Activated CD8-positive, alpha-beta memory T cell treated with anti-CD3 and anti-CD28 coated beads for 4 hours (primary cell): ENCODE measurements around the gene ARGFX.
A peak's percentile ranks its signal among the peaks of the same experiment; 100 is the strongest.
"Not testable (repeated sequence)": the region's sequence is repeated elsewhere in the genome, so short reads cannot be mapped to it uniquely, and the experiment has no call there.

Experiments
- DNase-seq, 2 donors: peaks; one replicate each; pipeline ENCODE4 v3.0.0-alpha.2; 2020; ENCODE audit warnings: low read depth in 2 of 2

ARGFX gene

DNA sequence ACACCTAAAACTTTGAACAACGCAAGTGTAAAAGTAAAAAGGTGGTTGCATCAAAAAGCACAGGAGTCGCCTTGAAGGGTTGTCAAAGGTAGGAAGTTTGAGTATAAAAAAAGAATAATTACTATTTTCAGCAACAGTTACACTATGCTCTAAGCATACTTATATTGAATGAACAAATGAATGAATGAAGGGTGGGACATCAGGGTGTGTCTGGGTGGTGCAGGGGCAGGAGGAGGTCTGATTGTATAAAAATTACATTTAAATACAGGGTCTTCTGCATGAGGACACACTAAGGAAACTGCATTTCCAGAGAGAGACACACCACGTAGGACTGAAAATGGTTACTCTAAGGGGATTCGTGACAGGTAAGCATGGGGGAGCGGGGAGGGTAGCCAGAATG lies at the start of gene ARGFX:
Gene ARGFX (plus strand): TSS at position 301 of the 400 bp plus-strand sequence. CDS start 2,765 bp downstream, outside the sequence.
- DNase-seq: no peak

DNA sequence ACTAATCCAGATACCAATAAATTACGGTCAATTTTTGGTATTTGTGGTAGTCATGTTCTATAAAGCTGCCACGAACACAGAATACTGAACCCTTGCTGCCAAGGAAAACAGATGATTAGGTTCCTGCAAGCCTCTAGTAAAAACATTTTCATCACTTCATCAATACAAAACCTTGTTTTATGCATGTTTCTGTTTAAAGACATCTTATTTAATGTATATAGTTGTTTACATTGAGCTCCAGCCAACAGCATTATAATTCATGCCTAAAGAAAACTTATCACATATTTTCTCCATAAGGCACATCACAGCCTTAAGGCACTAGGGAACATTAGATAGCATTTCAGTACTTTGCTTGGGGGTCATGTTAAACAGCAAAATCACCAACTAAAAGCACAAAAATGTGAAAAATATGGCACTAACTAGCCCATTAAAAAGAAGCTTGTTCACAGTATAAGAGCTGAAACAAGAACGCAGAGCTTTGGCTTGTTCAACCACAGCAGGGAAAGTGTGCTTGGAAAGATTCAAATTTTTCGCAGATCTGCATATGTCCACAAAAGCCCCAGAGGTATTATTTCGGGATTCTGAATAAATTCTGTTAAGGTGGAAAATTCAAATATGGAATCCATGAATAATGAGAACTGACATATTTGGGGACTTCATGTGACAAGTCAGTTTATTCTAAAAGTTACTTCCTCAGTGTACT lies 49.6 kb upstream of the ARGFX start:
- DNase-seq: no peak

DNA sequence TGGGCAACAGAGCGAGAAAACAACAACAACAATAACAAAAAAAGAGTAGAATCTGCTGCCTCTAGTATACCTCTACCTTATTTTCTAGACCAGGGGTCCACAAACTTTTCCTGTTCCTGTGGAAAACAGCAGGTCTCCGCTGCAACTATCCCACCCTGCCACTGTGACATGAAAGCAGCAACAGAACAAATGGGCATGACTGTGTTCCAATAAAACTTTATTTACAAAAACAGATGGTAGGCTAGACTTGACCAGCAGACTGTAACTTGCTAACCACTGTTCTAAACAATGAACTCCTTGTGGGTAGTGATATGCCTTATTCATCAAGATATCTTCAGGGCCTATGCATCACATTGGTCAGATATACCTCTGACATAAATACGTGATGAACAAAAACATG lies 47.2 kb upstream of the ARGFX start:
- no peak for DNase-seq

DNA sequence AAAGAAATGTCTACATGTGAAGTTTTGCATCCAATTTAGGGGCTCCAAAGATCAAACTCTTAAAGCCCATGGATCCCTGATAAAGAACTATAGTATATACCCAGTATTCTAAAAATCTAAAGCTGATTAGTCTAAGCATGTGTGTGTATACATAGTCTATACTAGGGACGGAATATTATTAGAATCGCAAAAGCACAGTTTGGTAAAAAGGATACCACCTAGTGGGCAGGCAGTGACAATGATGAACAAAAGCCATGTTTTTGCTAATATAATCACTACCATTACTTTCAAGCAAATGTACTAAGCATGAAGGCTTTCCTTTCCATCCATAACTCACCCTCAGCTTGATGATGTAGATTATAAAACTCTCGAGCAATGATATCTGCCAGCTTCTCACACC lies 38.4 kb upstream of the ARGFX start:
- DNase-seq: no peak

DNA sequence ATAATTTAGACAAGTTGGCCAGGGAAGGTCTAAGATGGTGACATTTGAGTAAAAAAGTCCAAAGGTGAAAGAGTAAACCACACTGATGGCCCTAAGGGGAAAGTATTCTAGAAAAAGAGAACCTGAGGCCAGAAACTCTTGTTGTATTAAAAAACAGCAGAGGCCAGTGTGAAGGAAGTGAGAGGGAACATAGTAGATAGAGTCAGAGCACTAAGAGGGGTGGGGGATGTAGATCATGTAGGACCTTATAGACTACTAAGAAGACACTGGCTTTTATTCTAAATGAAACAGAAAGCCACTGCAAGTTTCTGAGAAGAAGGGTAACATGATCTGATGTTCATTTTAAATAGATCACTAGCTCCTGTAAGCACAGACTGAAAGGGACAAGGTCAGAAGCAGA lies 36.5 kb upstream of the ARGFX start:
- no peak for DNase-seq

DNA sequence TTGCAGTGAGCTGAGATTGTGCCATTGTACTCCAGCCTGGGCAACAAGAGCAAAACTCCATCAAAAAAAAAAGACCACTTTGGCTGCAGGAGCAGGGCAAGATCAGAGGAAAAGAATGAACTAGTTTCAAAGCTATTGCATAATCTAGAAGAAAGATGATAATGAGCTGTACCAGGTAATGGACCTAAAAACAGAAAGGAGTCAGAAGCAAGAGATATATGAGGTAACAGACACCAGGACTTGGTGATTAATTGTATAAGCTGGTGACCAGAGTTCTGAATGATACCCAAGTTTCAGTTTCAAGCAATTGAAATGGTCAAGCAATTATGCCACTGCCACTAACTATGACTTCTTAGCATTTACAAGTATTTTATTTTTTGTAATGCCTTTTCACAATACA lies 24.8 kb upstream of the ARGFX start:
- no peak for DNase-seq

DNA sequence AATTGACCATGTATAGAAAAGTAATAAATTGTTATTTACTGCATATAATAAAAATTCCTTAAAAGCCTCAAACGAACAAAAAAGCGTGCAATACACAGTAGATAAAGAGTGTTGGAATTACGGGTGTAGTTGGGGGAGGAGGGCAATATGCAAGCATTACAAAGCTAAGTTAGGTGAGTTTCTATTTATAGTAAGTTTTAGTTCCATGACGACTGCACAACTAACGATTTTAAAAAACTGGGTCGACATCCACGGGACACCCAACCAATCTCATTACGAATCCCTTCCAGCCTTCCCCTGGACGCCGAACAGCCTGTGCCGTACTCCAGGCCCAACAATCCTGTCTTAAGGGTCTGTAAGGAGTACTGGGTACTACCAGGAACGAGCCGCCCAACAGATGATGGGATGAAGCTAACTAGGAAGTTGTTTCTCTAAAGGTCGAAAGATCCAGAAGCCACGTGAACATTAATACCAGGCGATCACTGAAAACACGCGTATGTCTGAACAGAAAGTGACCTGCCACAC lies 22.6 kb upstream of the ARGFX start:
- DNase-seq: no peak

DNA sequence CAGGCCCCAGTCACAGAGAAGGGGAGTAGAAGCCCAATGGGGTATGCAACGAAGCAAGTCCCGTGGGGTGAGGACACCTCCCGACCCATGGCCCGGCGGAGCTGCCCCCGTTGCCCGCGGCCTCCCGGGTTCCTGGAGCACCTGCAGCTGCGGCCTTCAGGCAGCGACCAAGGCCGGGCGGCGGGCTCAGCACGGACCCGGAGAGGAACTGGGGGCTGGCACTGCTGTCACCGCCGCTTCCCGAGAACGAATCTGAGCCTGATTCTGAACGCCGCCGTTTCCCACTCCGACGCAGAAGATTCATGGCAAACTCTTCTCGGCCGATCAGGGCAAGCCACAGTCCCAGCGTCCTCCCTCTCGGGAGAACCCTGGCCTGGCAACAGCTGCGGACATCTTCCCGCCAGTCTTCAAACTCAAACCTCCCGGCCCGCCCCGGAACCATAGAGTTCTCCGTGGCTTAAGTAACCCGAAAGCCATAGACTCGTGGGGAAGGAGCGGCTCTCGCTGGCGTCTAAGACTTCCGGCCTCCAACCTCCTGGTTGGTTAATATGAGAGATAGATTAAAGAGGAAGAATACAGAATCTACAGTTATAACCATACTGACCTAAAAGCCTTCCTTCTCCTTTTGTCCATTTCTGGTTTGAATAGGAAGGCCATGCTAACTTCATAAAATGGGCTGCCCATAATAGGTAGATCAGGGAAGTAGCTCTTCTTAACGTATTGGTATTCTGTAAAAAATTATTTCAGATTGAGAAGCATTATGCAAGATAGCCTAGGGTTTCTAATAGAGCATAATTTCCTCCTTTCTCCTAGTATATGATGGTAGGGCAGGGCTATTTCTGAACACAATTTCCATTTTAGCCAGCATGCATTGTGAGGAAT lies 21.9 kb upstream of the ARGFX start, which contains the start of gene POLQ:
Gene POLQ (minus strand): TSS at position 415 of the 882 bp plus-strand sequence. CDS start 111 bp downstream, at position 304.
- DNase-seq: peak; percentile 65 to 75

DNA sequence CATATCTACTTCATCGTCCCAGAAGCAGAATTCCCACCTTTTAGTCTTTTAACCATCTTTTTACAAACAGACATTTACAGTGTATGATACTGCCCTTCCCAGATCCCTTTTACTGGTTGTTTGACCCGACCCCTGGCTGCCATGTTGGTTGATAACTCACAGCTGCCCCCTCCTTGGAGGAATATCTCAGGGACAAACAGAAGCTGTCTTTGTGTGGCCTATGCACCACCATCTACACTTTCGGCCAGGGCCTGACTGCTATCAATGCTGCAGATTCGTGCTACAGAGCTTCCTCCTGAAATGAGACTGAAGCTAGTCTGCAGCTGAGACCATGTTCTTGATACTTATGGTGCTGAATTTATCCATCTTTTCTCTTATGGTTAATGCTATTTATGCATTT lies 15.4 kb upstream of the ARGFX start:
- no peak for DNase-seq

DNA sequence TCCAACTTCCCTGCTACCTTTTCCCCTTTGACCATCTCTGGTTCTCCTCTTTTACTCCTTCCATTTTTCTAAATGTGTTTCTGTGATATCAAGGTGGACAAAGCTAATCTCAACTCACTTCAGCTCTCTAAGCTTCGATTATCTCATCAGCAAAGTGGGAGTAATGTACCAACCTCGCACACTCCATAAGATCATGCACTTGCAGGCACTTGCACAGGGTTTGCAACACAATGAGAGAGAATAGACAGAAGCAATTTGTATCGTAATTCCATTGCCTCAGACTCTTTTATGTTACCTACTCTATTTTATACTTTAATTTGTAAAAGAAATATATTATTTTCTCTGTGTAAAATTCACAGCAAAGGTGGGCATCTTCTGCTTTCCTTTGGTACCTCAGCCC lies 15.0 kb upstream of the ARGFX start:
- DNase-seq: no peak

DNA sequence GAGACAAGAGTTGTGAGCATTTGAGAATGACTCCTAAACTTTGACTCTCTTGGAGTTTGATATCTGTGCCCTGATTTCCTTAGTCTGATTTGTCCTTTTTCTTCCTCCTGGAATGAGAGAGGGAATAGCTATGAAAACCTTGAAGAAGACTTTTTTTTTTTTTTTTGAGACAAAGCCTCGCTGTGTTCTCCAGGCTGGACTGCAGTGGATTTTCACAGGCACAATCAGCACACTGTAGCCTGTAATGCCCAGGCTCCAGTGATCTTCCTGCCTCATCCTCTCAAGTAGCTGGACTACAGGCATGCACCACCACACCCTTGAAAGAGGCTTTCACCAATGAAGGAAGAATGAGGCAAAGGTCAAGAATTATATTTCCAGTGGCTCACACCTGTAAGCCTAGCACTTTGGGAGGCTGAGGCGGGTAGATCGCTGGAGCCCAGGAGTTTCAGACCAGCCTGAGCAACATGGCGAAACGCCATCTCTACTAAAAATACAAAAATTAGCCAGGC lies 10.3 kb upstream of the ARGFX start:
- no peak for DNase-seq

DNA sequence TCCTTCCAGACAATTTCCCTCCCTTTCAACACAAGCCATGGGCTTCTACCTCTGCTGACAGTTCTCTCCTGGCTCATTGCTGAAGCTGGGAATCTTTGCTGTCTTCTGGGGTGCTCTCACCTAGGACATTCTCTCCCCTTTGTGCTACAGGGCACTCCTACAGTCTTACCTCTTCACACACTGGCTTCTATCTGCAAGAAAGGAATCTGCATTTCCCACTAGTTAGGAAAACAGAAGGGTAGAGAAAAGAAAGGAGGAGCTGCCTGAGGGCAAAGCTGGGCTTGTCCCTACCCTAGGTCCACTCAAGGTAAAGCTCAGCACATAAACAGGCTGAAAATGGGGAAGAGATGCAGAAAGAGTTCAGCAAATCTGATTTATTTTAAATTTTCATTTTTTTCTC lies 5.6 kb upstream of the ARGFX start:
- DNase-seq: no peak

DNA sequence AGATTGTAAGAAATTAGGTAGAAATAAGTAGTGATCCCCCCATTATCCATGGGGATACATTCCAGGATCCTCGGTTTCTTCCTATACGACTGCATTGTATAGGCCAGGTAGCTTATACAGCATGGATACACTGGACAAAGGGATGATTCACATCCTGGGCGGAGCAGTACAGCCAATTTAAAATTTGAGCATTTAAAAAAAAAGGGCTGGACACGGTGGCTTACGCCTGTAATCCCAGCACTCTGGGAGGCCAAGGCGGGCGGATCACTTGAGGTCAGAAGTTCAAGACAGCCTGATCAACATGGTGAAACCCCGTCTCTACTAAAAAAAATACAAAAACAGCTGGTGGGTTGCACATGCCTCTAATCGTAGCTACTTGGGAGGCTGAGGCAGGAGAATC lies 976 bp upstream of the ARGFX start:
- DNase-seq: no peak

DNA sequence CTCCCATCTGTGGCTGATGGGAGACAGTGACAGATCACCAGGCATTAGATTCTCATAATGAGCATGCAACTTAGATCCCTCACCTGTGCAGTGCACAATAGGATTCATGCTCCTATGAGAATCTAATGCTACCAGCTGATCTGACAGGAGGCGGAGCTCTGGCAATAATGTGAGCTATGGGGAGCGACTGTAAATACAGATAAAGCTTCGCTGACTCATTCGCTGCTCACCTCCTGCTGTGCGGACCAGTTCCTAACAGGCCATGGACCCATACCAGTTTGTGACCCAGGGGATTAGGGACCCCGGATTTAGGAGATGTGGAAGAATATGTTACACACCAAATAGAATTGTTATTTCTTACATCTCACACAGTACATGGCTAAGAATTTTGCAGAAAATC lies 6.7 kb downstream of the ARGFX start:
- no peak for DNase-seq

DNA sequence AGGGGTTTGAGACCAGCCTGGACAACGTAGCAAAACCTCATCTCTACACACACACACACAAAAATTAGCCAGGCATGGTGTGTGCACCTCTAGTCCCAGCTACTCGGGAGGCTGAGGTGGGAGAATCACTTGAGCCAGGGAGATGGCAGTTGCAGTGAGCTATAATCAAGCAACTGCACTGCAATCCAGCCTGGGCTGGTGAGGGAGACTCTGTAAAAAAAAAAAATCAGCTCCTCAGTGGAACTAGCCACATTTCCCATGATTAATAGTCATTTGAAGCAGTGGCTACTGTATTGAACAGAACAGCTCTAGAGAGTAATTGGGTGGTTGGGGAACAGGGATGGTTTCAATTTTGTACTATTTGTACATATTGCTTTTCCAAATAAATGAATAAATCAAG lies 13.9 kb downstream of the ARGFX start:
- DNase-seq: no peak

DNA sequence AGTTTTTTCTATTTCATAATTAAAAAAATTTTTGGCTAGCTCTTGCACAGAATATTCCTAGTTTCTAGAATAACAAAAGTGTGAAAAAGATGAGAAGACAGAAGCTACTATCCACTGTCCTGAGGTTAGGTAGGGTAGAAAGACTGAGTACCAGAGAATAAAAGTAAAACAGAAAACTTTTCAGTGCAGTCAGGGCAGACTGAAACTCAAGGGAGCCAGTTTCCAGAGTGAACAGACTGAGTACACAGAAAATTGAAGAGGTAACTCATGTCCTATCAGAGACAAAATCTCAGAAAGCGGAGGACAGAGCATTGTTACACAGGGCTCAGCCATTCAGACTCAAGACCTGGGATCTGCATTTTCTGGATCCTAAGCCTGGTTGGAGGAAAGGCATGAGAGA lies 16.7 kb downstream of the ARGFX start:
- no peak for DNase-seq

DNA sequence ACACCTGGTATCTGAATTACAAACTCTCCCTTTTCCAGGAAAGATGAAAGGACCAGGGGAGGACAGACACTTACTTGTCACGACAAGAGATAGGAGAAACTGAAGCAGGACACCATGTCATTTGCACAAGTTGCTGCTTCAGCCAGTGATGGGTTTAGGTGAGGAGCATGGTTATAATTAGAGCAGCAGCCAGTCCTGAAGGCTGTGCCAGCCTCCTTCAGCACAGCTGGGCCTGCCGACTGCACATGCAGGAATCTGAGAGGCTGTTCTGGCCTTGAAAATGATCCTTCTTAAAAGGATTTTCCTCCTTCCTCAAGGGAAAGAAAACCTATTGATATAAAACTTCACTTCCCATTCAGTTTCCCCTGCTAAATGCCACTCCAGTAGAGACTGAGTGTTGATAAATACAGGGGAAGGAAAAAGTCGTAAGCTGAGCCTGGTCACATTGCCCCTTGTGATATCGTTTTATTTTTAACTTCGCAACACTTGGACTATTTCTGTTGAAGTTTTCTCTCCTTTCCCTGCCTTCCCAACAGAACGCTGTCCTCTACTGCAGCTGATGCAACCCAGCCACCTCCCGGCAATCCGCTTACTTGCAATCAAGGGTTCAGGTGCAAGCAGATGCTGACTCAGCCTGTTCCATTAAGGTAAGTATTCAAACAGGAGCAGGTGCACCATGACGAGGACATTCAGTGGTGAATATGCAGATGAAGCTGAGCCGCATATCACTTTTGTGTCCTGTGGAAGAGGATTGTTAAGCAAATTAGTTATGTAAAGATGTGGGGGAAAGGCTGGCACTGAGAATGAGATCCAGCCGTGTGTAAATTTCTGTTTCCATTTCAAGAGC lies 25.3 kb downstream of the ARGFX start, which contains the start of gene FBXO40:
Gene FBXO40 (plus strand): TSS at position 524 of the 847 bp plus-strand sequence. CDS start 27,197 bp downstream, outside the sequence.
- no peak for DNase-seq

DNA sequence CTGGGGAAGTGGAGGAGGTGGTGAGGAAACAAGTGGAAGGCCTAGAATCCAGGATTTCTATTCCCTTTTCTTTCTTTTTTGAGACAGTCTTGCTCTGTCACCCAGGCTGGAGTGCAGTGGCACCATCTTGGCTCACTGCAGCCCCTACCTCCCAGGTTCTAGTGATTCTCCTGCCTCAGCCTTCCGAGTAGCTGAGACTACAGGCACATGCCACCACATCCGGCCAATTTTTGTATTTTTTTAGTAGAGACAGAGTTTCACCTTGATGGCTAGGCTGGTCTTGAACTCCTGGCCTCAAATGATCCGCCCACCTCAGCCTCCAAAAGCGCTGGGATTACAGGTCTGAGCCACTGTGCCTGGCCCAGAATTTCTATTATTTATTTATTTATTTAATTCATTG lies 26.1 kb downstream of the ARGFX start:
- not testable (repeated sequence) for DNase-seq

DNA sequence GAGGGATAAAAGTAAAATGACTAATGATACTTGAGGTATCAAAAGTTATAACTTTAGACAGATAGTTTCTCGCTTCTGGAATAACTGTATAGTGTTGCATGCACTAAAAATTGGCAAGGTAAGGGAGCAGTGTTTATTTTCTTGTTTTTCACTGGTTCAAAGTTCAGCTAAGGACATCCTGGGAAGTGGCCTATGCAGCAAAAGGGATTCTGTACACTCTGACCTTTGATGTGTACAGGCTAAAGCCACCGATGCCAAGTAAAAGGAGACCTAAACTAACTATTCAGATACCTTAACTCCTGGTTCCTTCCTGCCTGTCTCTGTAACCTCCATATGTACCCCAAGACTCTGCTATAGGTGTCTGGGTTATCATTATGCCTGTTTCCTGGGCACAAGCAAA lies 27.1 kb downstream of the ARGFX start:
- DNase-seq: no peak

DNA sequence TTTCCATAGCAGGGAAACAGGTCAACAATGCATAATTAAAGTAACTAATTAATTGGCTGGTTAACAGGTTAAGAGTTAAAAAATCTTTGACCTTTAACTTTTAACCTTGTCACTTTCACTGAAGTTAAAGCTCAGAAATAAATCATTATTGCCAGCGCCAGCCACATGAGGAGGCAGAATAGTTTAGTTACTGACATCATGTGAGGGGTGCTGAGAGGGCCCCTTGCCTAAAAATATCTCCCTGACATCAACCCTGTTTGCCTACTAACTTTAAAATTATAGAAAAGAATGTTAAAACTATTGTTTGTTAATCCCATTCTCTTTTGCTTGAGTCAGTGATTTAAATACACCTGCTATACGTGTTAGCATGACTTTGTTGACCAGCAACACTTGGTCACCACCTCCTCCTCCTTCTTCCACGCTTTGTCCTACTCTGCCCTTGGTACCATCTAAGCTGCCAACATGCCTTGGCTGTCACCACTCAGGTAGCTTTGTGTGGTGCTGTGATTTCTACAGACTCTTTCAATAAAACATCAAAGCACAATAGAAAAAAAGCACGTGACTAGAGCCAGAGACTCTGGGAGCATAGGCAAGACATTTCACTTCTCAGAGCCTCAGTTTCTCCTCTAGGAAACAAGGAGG lies 28.1 kb downstream of the ARGFX start:
- DNase-seq: no peak

DNA sequence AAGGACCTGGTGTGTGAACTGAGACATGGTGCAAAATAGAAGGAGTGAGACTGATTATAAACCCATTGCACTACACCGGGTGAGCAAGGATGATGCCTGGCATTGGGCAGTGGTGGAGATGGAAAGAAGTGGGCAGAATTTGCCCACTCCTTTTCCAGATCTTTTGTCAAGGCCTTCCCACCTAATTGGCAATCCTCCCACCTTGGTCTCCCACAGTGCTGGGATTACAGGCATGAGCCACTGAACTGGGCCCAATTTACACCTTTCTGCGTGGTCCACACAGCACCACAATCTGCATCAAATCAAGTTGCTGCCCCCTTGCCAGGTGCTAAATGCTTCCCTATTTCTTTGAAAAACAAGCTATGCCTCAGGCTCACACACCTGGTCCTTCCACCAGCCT lies 30.8 kb downstream of the ARGFX start:
- DNase-seq: no peak
